Panc1 (cell line): Measurements from ENCODE around the gene ELMOD1. TPM values are rescaled to one million over a fixed set of nuclear protein-coding genes. Genes with fewer than 3 reads are reported as not detected.

Source experiments
- ATAC-seq: fragments of 200-7000 bp; cut with Tn5 transposase; 2 replicates; pipeline ENCODE4 v1.9.1; 2020; ENCODE audit warnings: mild to moderate bottlenecking, moderate library complexity
- BruUV-seq: library from RNA; stranded (reverse); fragments of 400-500 nt; replicated peaks from 2 replicates; lab custom pipeline; 2021; lab: Mats Ljungman, UMichigan
- CTCF ChIA-PET: fragments of 300-600 bp; sonication (Branson Sonifier 250); formaldehyde crosslinking; loops from one replicate; lab custom pipeline; 2022; ENCODE audit warnings: antibody characterized with exemption; lab: Charles Lee
- POLR2A ChIA-PET: fragments of 300-600 bp; sonication (Branson Sonifier 250); formaldehyde crosslinking; loops from one replicate; lab custom pipeline; 2022; ENCODE audit warnings: antibody characterized with exemption; lab: Charles Lee
- DNase-seq: peaks from one replicate; pipeline ENCODE4 v3.0.0-alpha.2; 2010; ENCODE audit warnings: low read depth, low spot score
- H3K27ac ChIP-seq: 2 replicates; pipeline ENCODE4 v1.5.1; 2011; ENCODE audit warnings: mild to moderate bottlenecking, low read length, inconsistent platforms
- H3K27me3 ChIP-seq: fragments of 200-500 bp; sonication (Bioruptor generic); 2 replicates; pipeline ENCODE4 v1.6.0; 2014; ENCODE audit warnings: low read length, inconsistent platforms; ENCODE audit not compliant: control insufficient read depth, insufficient read depth
- H3K36me3 ChIP-seq: fragments of 200-500 bp; sonication (Bioruptor generic); 2 replicates; pipeline ENCODE4 v1.5.1; 2014; ENCODE audit warnings: inconsistent platforms, mild to moderate bottlenecking, low read length, moderate library complexity; ENCODE audit not compliant: control insufficient read depth, insufficient read depth
- H3K4me1 ChIP-seq: 2 replicates; pipeline ENCODE4 v1.5.1; 2011; ENCODE audit warnings: inconsistent platforms, mild to moderate bottlenecking, low read length, moderate library complexity; ENCODE audit not compliant: control insufficient read depth, insufficient read depth
- H3K4me3 ChIP-seq, 2 experiments: 2 replicates each; pipeline ENCODE4 v1.5.1; 2011 to 2012; ENCODE audit warnings: low read depth in 2 of 2, low read length in 2 of 2, mild to moderate bottlenecking in 2 of 2, inconsistent platforms in 1 of 2, moderate library complexity in 1 of 2
- H3K9me3 ChIP-seq: fragments of 200-500 bp; sonication (Bioruptor generic); 2 replicates; pipeline ENCODE4 v1.5.1; 2014; ENCODE audit warnings: low read depth, mild to moderate bottlenecking, inconsistent platforms, low read length, moderate library complexity; ENCODE audit not compliant: control insufficient read depth, insufficient read depth
- POLR2AphosphoS5 ChIP-seq: IDR thresholded peaks from 2 replicates; pipeline ENCODE4 v1.6.1; 2012; ENCODE audit warnings: mild to moderate bottlenecking, low read depth, low read length, moderate library complexity
- SIN3A ChIP-seq: IDR thresholded peaks from 2 replicates; pipeline ENCODE4 v1.6.1; 2012; ENCODE audit warnings: low read depth, mild to moderate bottlenecking, low read length, moderate library complexity, borderline replicate concordance; ENCODE audit not compliant: insufficient read depth
- TCF7L2 ChIP-seq: IDR thresholded peaks from 2 replicates; pipeline ENCODE4 v1.6.1; 2011; ENCODE audit warnings: mild to moderate bottlenecking, low read depth, low read length, inconsistent platforms
- in situ Hi-C: cut with HindIII; loops from 2 replicates; pipeline ENCODE4 v1.10.0; 2016; ENCODE audit warnings: low sequenced_read_pairs, low pct_unique_long_range_greater_than_20kb
- intact Hi-C: fragments of 100-400 bp; cut with micrococcal nuclease; formaldehyde crosslinking; loops from one replicate; pipeline ENCODE4 v1.10.0; 2022; ENCODE audit not compliant: unreplicated experiment
- total RNA-seq: library from RNA; stranded (reverse); gene quantifications from one replicate; pipeline ENCODE4 v1.2.1, GENCODE V29; 2021; ENCODE audit not compliant: unreplicated experiment
- TF ChIP-seq, protein P1 (sequence below): fragments of 450-650 bp; IDR thresholded peaks from 2 replicates; pipeline ENCODE4 v1.5.1; 2017; ENCODE audit warnings: mild to moderate bottlenecking
- TF ChIP-seq, protein P2 (sequence below), 2 experiments: IDR thresholded peaks; 2 replicates each; pipeline ENCODE4 v1.6.1; 2011 to 2012; ENCODE audit warnings: low read depth in 2 of 2, control low read depth in 1 of 2, low read length in 1 of 2, mild to moderate bottlenecking in 1 of 2, moderate library complexity in 1 of 2; ENCODE audit not compliant: insufficient read depth in 1 of 2

ELMOD1 gene
- total RNA-seq, 1 experiment from 2014 or later, result 2.1 TPM

DNA sequence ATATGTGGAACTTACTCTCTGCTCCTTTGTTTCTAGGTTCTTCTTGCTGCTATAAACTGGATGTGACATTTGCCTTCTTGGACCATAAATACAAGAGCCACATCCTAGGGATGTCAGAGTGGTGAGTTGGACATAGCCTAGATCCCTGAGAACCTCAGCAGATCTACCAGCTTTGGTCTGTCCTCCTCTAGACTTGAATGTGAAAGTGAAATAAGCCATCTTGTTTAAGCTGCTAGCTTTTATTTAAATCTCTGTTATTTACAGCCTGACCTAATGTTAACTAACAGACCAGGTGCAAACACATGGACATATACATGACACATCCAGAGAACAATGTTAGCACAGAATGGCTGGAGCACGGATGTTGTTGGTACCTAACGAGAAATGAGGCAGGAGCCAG lies 85.0 kb downstream of the ELMOD1 start:
- intact Hi-C loops, result no loop called here
- CTCF ChIA-PET, result interaction anchor here (0.6 kb wide), 1 partner anchor 9 kb away, joined by 3 read pairs; no protein-coding TSS in a partner anchor

DNA sequence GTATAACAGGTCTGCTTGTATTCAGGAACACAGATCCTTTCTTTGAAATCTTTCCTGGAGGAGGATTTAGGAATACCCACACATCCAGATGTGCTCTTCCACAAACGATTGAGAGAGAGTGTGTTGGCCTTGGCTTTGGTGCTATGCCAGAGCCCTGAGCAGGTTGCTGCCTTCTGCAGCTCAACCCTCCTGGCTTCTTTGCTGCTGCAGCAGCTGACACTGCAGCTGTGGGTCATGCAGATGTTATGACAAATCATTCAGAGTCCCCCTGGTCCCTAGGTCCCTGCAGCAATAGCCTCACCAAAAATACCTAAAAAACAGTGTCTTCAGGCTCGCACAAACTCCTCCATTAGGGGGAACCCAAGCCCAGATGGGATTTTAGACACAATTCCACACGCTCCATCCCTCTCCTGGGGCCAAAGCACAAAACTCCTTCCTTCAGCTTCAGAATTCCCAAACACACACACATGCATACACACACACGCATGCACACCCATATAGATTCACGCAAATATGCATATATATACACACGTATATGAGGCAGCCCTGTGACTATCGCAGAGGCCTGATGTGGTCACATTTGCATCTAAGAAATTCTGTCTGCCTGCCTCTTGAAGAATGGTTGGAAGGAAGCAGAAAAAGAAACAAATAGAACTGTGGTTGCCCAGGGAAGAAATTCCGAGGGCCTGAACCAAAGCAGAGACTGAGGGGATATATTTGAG lies 85.5 kb downstream of the ELMOD1 start:
- in situ Hi-C loops (no loop called here), intact Hi-C loops (no loop called here)
- BruUV-seq, result no TSS peak
- no peak overlapping the region for H3K27ac ChIP-seq
- CTCF ChIA-PET, result no interaction called here
- POLR2A ChIA-PET, result no interaction called here
- H3K9me3 ChIP-seq, result no peaks in the 10 kb centered on the region
- 0 out of 2 replicates have a peak, but pooled peaks have one; percentile 45 for ATAC-seq
- no peaks in the 10 kb centered on the region for H3K36me3 ChIP-seq
- no peak for DNase-seq
- TF ChIP-seq TCF7L2 (no peak), SIN3A (no peak), POLR2AphosphoS5 (no peak)
- TF ChIP-seq, protein P1, sequence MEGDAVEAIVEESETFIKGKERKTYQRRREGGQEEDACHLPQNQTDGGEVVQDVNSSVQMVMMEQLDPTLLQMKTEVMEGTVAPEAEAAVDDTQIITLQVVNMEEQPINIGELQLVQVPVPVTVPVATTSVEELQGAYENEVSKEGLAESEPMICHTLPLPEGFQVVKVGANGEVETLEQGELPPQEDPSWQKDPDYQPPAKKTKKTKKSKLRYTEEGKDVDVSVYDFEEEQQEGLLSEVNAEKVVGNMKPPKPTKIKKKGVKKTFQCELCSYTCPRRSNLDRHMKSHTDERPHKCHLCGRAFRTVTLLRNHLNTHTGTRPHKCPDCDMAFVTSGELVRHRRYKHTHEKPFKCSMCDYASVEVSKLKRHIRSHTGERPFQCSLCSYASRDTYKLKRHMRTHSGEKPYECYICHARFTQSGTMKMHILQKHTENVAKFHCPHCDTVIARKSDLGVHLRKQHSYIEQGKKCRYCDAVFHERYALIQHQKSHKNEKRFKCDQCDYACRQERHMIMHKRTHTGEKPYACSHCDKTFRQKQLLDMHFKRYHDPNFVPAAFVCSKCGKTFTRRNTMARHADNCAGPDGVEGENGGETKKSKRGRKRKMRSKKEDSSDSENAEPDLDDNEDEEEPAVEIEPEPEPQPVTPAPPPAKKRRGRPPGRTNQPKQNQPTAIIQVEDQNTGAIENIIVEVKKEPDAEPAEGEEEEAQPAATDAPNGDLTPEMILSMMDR, result no peak
- no peak overlapping the region for H3K4me3 ChIP-seq
- H3K4me1 ChIP-seq, result no peaks in the 10 kb centered on the region
- H3K27me3 ChIP-seq, result no peaks in the 10 kb centered on the region

More for the DNA sequence above, 85.0 kb downstream of the ELMOD1 start:
- Histone ChIP-seq H3K4me1 (no peaks in the 10 kb centered on the region), H3K27me3 (no peaks in the 10 kb centered on the region), H3K27ac (no peak overlapping the region), H3K4me3 (no peak overlapping the region), H3K36me3 (no peaks in the 10 kb centered on the region), H3K9me3 (no peaks in the 10 kb centered on the region)
- 0 out of 2 replicates have a peak, but pooled peaks have one; percentile 17 for ATAC-seq
- BruUV-seq, result no TSS peak
- in situ Hi-C loops, result no loop called here
- POLR2A ChIA-PET, result no interaction called here
- TF ChIP-seq, protein P1, result no peak
- TF ChIP-seq TCF7L2 (no peak), SIN3A (no peak), POLR2AphosphoS5 (no peak)
- TF ChIP-seq, protein P2, sequence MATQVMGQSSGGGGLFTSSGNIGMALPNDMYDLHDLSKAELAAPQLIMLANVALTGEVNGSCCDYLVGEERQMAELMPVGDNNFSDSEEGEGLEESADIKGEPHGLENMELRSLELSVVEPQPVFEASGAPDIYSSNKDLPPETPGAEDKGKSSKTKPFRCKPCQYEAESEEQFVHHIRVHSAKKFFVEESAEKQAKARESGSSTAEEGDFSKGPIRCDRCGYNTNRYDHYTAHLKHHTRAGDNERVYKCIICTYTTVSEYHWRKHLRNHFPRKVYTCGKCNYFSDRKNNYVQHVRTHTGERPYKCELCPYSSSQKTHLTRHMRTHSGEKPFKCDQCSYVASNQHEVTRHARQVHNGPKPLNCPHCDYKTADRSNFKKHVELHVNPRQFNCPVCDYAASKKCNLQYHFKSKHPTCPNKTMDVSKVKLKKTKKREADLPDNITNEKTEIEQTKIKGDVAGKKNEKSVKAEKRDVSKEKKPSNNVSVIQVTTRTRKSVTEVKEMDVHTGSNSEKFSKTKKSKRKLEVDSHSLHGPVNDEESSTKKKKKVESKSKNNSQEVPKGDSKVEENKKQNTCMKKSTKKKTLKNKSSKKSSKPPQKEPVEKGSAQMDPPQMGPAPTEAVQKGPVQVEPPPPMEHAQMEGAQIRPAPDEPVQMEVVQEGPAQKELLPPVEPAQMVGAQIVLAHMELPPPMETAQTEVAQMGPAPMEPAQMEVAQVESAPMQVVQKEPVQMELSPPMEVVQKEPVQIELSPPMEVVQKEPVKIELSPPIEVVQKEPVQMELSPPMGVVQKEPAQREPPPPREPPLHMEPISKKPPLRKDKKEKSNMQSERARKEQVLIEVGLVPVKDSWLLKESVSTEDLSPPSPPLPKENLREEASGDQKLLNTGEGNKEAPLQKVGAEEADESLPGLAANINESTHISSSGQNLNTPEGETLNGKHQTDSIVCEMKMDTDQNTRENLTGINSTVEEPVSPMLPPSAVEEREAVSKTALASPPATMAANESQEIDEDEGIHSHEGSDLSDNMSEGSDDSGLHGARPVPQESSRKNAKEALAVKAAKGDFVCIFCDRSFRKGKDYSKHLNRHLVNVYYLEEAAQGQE (IDR thresholded peaks at IDR 0.05; ENCODE audit: insufficient read depth in 1 of 2, low read depth in 2 of 2, low read length in 1 of 2), result no peak
- DNase-seq, result no peak
